B cell (primary cell): ENCODE data around the gene PCIF1.

Experiments used
- CTCF ChIP-seq: fragments of 200-600 bp; IDR thresholded peaks from one replicate; pipeline ENCODE4 v1.8.0; 2022; ENCODE audit warnings: antibody characterized with exemption, mild to moderate bottlenecking
- EZH2 ChIP-seq: IDR thresholded peaks from 2 replicates; pipeline ENCODE4 v1.6.1; 2012; ENCODE audit warnings: borderline replicate concordance, low read depth, mild to moderate bottlenecking, moderate library complexity, low read length; ENCODE audit not compliant: insufficient read depth, poor library complexity, severe bottlenecking

GRCh38 chr20:45985573-45985972 is 51.1 kb downstream of the PCIF1 start:
- TF ChIP-seq CTCF (no peak), EZH2 (no peak)
